H9 (cell line): ENCODE data around the gene CHCHD10. TPM values are rescaled to one million over a fixed set of nuclear protein-coding genes. Genes with fewer than 3 reads are reported as not detected.

ENCODE experiments used
- DNase-seq: peaks from one replicate; pipeline ENCODE4 v3.0.0-alpha.2; 2017
- H2AFZ ChIP-seq: one replicate; pipeline ENCODE4 v1.6.1; 2013; ENCODE audit warnings: mild to moderate bottlenecking, low read length, control low read depth, moderate library complexity
- H2AK5ac ChIP-seq: 2 replicates; pipeline ENCODE4 v1.6.1; 2013; ENCODE audit warnings: low read length, control low read depth, mixed read lengths; ENCODE audit not compliant: insufficient read length
- H2BK120ac ChIP-seq: one replicate; pipeline ENCODE4 v1.6.1; 2013; ENCODE audit warnings: low read depth, mild to moderate bottlenecking, low read length, control low read depth, inconsistent platforms; ENCODE audit not compliant: poor library complexity, severe bottlenecking
- H2BK12ac ChIP-seq: 2 replicates; pipeline ENCODE4 v1.6.1; 2013; ENCODE audit warnings: low read length, control low read depth, mixed read lengths, low read depth; ENCODE audit not compliant: insufficient read length
- H2BK15ac ChIP-seq: 2 replicates; pipeline ENCODE4 v1.6.1; 2013; ENCODE audit warnings: low read depth, low read length, control low read depth
- H2BK20ac ChIP-seq: one replicate; pipeline ENCODE4 v1.6.1; 2013; ENCODE audit warnings: low read depth, mild to moderate bottlenecking, low read length, control low read depth, inconsistent platforms; ENCODE audit not compliant: poor library complexity, severe bottlenecking
- H2BK5ac ChIP-seq: 2 replicates; pipeline ENCODE4 v1.6.1; 2013; ENCODE audit warnings: low read length, control low read depth, mixed read lengths; ENCODE audit not compliant: insufficient read length
- H3K14ac ChIP-seq: 2 replicates; pipeline ENCODE4 v1.6.1; 2013; ENCODE audit warnings: low read length, control low read depth; ENCODE audit not compliant: insufficient read depth
- H3K18ac ChIP-seq: 2 replicates; pipeline ENCODE4 v1.6.1; 2013; ENCODE audit warnings: low read depth, mild to moderate bottlenecking, mixed read lengths, low read length, control low read depth; ENCODE audit not compliant: insufficient read length
- H3K23ac ChIP-seq: 2 replicates; pipeline ENCODE4 v1.6.1; 2013; ENCODE audit warnings: low read length, control low read depth, mixed read lengths, low read depth; ENCODE audit not compliant: insufficient read length
- H3K23me2 ChIP-seq: 2 replicates; pipeline ENCODE4 v1.6.1; 2013; ENCODE audit warnings: low read depth, mild to moderate bottlenecking, mixed read lengths, low read length, control low read depth; ENCODE audit not compliant: insufficient read length, poor library complexity, severe bottlenecking
- H3K27ac ChIP-seq: 2 replicates; pipeline ENCODE4 v1.5.1; 2013; ENCODE audit warnings: low read length, control low read depth, mixed read lengths, low read depth; ENCODE audit not compliant: insufficient read length
- H3K27me3 ChIP-seq: 2 replicates; pipeline ENCODE4 v1.6.1; 2013; ENCODE audit warnings: low read length, control low read depth, inconsistent platforms; ENCODE audit not compliant: insufficient read depth
- H3K4ac ChIP-seq: 2 replicates; pipeline ENCODE4 v1.6.1; 2013; ENCODE audit warnings: low read depth, mild to moderate bottlenecking, control low read depth, inconsistent platforms, low read length, moderate library complexity
- H3K4me1 ChIP-seq: 2 replicates; pipeline ENCODE4 v1.6.1; 2013; ENCODE audit warnings: low read length, control low read depth, inconsistent platforms; ENCODE audit not compliant: insufficient read depth
- H3K4me2 ChIP-seq: 2 replicates; pipeline ENCODE4 v1.6.1; 2013; ENCODE audit warnings: low read length, control low read depth, mixed read lengths; ENCODE audit not compliant: insufficient read length, insufficient read depth
- H3K56ac ChIP-seq: 2 replicates; pipeline ENCODE4 v1.6.1; 2013; ENCODE audit warnings: low read depth, mild to moderate bottlenecking, mixed read lengths, low read length, control low read depth; ENCODE audit not compliant: insufficient read length
- H3K79me1 ChIP-seq: 2 replicates; pipeline ENCODE4 v1.6.1; 2013; ENCODE audit warnings: low read depth, mild to moderate bottlenecking, moderate library complexity, low read length, control low read depth, inconsistent platforms; ENCODE audit not compliant: insufficient read depth, poor library complexity, severe bottlenecking
- H3K79me2 ChIP-seq: 2 replicates; pipeline ENCODE4 v1.6.1; 2013; ENCODE audit warnings: low read length, control low read depth, inconsistent platforms; ENCODE audit not compliant: insufficient read depth
- H3K9ac ChIP-seq: 2 replicates; pipeline ENCODE4 v1.6.1; 2013; ENCODE audit warnings: low read length, control low read depth, mixed read lengths; ENCODE audit not compliant: insufficient read length; ENCODE audit errors: extremely low read depth
- H3K9me3 ChIP-seq: one replicate; pipeline ENCODE4 v1.6.1; 2013; ENCODE audit warnings: low read depth, low read length, inconsistent platforms; ENCODE audit not compliant: control insufficient read depth
- H3T11ph ChIP-seq: one replicate; pipeline ENCODE4 v1.6.1; 2013; ENCODE audit warnings: mild to moderate bottlenecking, low read length, control low read depth, inconsistent platforms
- H4K20me1 ChIP-seq: one replicate; pipeline ENCODE4 v1.6.1; 2013; ENCODE audit not compliant: control insufficient read depth, insufficient read length, insufficient read depth
- H4K5ac ChIP-seq: 2 replicates; pipeline ENCODE4 v1.6.1; 2013; ENCODE audit warnings: low read depth, mild to moderate bottlenecking, mixed read lengths, low read length, control low read depth; ENCODE audit not compliant: insufficient read length
- H4K8ac ChIP-seq: replicated peaks from 2 replicates; pipeline ENCODE4 v1.6.1; 2013; ENCODE audit warnings: low read length, control low read depth, mixed read lengths, low read depth; ENCODE audit not compliant: insufficient read length
- H4K91ac ChIP-seq: 2 replicates; pipeline ENCODE4 v1.6.1; 2013; ENCODE audit warnings: low read depth, mild to moderate bottlenecking, moderate library complexity, mixed read lengths, low read length, control low read depth; ENCODE audit not compliant: insufficient read length
- H3K27ac Mint-ChIP-seq, 3 experiments: 2 replicates in 2 of 3; 3 replicates in 1 of 3; pipeline ENCODE4 v1.8.0; 2020 to 2021; ENCODE audit warnings: mixed read lengths in 3 of 3, mild to moderate bottlenecking in 1 of 3, moderate library complexity in 1 of 3
- H3K27me3 Mint-ChIP-seq: 2 replicates; pipeline ENCODE4 v1.8.0; 2021; ENCODE audit warnings: low read depth, mild to moderate bottlenecking, moderate library complexity, mixed read lengths
- H3K36me3 Mint-ChIP-seq, 3 experiments: 2 replicates in 2 of 3; 3 replicates in 1 of 3; pipeline ENCODE4 v1.8.0; 2020 to 2021; ENCODE audit warnings: low read depth in 3 of 3, mixed read lengths in 3 of 3; ENCODE audit not compliant: insufficient read depth in 1 of 3
- H3K4me1 Mint-ChIP-seq, 2 experiments: 2 replicates each; pipeline ENCODE4 v1.8.0; 2020; ENCODE audit warnings: mixed read lengths in 2 of 2
- H3K4me3 Mint-ChIP-seq, 2 experiments: 2 replicates in 1 of 2; 3 replicates in 1 of 2; pipeline ENCODE4 v1.8.0; 2020 to 2021; ENCODE audit warnings: mild to moderate bottlenecking in 2 of 2, mixed read lengths in 2 of 2, moderate library complexity in 1 of 2
- H3K9me3 Mint-ChIP-seq, 2 experiments: 2 replicates in 1 of 2; 3 replicates in 1 of 2; pipeline ENCODE4 v1.8.0; 2020; ENCODE audit warnings: mild to moderate bottlenecking in 2 of 2, mixed read lengths in 2 of 2, moderate library complexity in 1 of 2
- CTCF ChIP-seq: fragments of 200-600 bp; sonication (generic); conservative IDR thresholded peaks from 3 replicates; pipeline ENCODE4 v1.8.0; 2021; ENCODE audit warnings: antibody characterized with exemption, mild to moderate bottlenecking
- WGBS: extraction: QIAGEN DNeasy Blood & Tissue Kit; methylation state at CpG from one replicate; pipeline ENCODE4 v1.1.7; 2013; ENCODE audit warnings: missing lambda C conversion rate, low lambda C conversion rate, mixed read lengths; ENCODE audit not compliant: insufficient read length; ENCODE audit errors: extremely low coverage; 5-methylcytosine and 5-hydroxymethylcytosine counted together
- total RNA-seq: library from RNA; stranded (reverse); gene quantifications from 2 replicates; pipeline ENCODE4 v1.2.1, GENCODE V29; 2021

The CHCHD10 gene
- total RNA-seq, 1 experiment from 2014 or later = 53.7 TPM

DNA sequence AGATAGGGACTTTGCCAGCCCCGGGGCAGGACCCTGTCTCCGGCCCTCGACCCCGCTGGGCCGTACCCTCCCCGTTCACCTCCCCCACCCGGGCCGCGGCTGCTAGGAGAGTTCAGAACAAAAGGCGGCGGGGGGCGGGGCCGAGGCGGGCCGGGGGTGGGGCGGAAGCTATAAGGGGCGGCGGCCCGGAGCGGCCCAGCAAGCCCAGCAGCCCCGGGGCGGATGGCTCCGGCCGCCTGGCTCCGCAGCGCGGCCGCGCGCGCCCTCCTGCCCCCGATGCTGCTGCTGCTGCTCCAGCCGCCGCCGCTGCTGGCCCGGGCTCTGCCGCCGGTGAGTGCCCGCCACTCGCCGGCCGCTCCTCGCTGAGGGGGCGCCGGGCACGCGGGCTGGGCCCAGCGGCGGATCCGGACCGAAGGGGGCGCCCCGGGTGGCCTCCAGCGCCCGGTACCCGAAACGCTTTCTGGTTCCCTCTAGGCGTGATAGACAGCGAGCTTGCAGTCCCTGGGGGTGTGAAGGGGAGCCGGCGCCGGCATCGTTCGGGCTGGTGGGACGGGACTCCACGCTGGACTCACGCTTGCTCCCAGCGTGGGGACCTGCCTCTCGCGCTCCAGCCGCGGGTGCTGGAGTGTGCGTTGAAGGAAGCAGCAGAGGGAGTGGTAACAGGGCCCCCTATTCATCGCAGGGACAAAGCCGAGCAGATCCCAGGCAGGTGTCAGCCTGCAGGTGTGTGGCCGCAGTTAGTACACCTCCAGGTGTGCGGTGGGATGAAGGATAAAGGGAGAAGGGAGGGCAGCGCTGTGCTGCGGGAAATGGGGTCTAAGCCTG, 5.1 kb upstream of the CHCHD10 start, which contains the start of gene MMP11:
TSS of gene MMP11 (plus strand) at position 201 of the 825 bp plus-strand sequence. CDS start at position 223, 22 bp downstream.
- no peaks in the 10 kb centered on the region for H4K20me1 ChIP-seq
- no peak within 1 kb of the TSS for H3K23ac ChIP-seq
- H3K79me2 ChIP-seq = no peaks in the 10 kb centered on the region
- H4K8ac ChIP-seq = no peak within 1 kb of the TSS
- H2AK5ac ChIP-seq = no peak within 1 kb of the TSS
- peak within 1 kb of the TSS; percentile 79 for H3K4me2 ChIP-seq
- no peaks in the 10 kb centered on the region; a peak in 1 of 7 replicates for H3K36me3 Mint-ChIP-seq
- TF ChIP-seq CTCF = no peak
- no peak within 1 kb of the TSS for H2BK20ac ChIP-seq
- no peak within 1 kb of the TSS for H2BK12ac ChIP-seq
- no peak within 1 kb of the TSS; a peak in 1 of 7 replicates for H3K27ac Mint-ChIP-seq
- no peaks in the 10 kb centered on the region for H3K9me3 Mint-ChIP-seq
- H3K14ac ChIP-seq = no peak within 1 kb of the TSS
- no peaks in the 10 kb centered on the region for H3K9me3 ChIP-seq
- peak; percentile 79 for DNase-seq
- peaks cover 63% of the 10 kb centered on the region for H3K27me3 Mint-ChIP-seq
- H3K56ac ChIP-seq = no peak within 1 kb of the TSS
- no peak within 1 kb of the TSS for H3K18ac ChIP-seq
- no peaks in the 10 kb centered on the region; the same call in 1 of the 2 replicates for H3K4me1 ChIP-seq
- H3K4ac ChIP-seq = no peak within 1 kb of the TSS
- WGBS = no CpG with 5 or more reads among the region's 79 CpGs
- no peak within 1 kb of the TSS for H4K91ac ChIP-seq
- H3K9ac ChIP-seq = no peak within 1 kb of the TSS
- peak within 1 kb of the TSS; percentile 69 to 82 for H3K4me3 Mint-ChIP-seq
- H3K27me3 ChIP-seq = peaks cover 15% of the 10 kb centered on the region; the same call in 1 of the 2 replicates
- no peak within 1 kb of the TSS for H2BK120ac ChIP-seq
- no peak within 1 kb of the TSS for H2AFZ ChIP-seq
- no peak within 1 kb of the TSS for H4K5ac ChIP-seq
- no peaks in the 10 kb centered on the region for H3K79me1 ChIP-seq
- no peak within 1 kb of the TSS for H3T11ph ChIP-seq
- peaks cover 14 to 35% of the 10 kb centered on the region in 2 experiments for H3K4me1 Mint-ChIP-seq
- peaks cover 13% of the 10 kb centered on the region for H3K23me2 ChIP-seq
- no peak within 1 kb of the TSS for H2BK5ac ChIP-seq
- H3K27ac ChIP-seq = no peak within 1 kb of the TSS
- no peak within 1 kb of the TSS for H2BK15ac ChIP-seq
